Measurements from ENCODE around the gene RGMA.

Gene RGMA

DNA sequence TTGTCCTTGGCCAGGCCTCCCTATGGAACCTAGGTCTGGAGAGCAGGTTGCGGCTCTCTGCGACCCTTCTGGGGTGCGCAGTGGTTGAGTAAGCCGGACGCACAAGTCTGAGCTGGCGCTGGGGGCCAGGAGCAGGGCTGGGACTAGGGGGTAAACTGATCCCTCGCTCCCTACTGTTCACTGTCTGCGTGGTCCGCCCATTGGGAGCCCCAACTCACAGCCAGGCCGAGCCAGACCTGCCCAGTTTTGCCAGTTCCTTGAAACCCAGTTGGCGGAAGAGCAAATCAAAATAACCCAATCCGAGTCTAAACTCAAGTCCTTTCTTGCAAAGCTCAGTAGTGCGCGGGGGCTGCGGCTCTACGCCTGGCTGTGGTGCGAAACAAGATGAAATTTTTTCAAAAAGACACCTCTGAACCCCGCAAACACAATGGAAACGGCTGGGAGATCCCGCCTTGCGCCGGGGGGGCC lies 17.5 kb downstream of the RGMA start:
- DNase-seq (ENCODE audit: extremely low spot score) = no peak
- ChIA-PET POLR2A (no interaction called here), CTCF (interaction anchor here (1.0 to 1.3 kb wide), 2 partner anchors 12 to 16 kb away, joined by 3 to 4 read pairs; no protein-coding TSS in a partner anchor)
- TF ChIP-seq, protein P1, sequence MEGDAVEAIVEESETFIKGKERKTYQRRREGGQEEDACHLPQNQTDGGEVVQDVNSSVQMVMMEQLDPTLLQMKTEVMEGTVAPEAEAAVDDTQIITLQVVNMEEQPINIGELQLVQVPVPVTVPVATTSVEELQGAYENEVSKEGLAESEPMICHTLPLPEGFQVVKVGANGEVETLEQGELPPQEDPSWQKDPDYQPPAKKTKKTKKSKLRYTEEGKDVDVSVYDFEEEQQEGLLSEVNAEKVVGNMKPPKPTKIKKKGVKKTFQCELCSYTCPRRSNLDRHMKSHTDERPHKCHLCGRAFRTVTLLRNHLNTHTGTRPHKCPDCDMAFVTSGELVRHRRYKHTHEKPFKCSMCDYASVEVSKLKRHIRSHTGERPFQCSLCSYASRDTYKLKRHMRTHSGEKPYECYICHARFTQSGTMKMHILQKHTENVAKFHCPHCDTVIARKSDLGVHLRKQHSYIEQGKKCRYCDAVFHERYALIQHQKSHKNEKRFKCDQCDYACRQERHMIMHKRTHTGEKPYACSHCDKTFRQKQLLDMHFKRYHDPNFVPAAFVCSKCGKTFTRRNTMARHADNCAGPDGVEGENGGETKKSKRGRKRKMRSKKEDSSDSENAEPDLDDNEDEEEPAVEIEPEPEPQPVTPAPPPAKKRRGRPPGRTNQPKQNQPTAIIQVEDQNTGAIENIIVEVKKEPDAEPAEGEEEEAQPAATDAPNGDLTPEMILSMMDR (IDR thresholded peaks at IDR 0.05; ENCODE audit: control extremely low read depth, extremely low read depth, low read depth, missing control alignments) = no peak

DNA sequence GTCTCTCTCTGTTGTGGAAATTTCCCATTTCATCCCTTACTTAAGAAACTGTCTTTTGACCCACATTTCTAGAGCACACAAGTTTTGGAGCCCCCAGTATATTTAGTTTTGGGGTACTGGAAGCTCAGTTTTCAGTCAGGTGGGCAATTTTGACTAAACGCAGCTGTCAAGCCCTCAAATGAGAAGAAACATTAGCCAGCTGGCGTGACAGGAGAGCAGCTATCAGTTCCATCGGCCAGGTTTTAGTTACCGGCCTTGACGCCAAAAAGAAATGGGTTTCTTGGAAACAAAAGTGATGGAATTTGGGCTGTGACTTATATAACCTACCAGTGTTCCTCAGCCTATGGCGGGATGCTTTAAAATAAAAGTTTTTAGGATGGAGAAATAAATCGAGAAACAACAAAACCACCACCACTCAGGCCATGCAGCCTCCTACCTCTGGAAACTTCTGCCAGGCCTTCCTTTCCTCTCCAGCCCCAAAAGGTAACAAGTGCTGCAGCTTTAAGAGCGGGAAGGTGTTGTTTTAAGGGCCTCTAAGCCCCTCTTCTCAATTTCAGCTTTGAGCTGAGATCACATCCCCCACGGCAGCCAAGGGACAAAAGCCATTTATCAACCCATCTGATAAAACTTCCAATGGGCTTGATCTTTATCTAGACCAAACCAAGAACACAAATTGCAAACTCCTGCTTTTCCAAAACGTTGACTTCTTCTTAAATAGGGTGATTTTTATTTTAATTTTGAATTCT lies 18.3 kb downstream of the RGMA start:
- ChIA-PET CTCF (interaction anchor here (1.0 to 2.1 kb wide), 4 partner anchors 11 to 39 kb away, joined by 3 to 7 read pairs (median 5); no protein-coding TSS in a partner anchor), POLR2A (no interaction called here)
- TF ChIP-seq, protein P1 (IDR thresholded peaks at IDR 0.05; ENCODE audit: control extremely low read depth, extremely low read depth, low read depth, missing control alignments) = no peak
- DNase-seq (ENCODE audit: extremely low spot score) = no peak

DNA sequence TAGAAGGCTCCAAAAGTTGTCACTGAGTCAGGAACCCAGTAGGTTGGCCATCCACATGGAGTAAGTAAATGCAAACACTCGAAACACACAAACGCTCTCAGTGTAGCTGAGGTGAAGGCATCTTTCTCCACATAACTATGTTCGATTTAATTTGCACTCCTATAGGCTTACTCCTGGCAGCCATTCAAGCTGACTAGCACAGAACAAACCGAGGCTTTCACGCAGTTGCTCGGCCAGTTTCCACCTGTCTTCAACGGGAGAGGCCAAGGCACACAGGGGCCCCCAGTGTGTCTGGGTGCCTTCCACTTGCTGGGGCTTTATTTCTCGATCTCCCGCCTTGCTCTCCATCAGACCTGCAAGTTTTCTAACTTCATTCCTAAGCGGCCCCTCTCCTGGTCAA lies 18.9 kb downstream of the RGMA start:
- no peak for DNase-seq (ENCODE audit: extremely low spot score)
- CTCF ChIA-PET = interaction anchor here (1.3 to 2.1 kb wide), 5 partner anchors 9 to 39 kb away, joined by 3 to 7 read pairs (median 4); no protein-coding TSS in a partner anchor
- POLR2A ChIA-PET = no interaction called here
- TF ChIP-seq, protein P1 (IDR thresholded peaks at IDR 0.05; ENCODE audit: control extremely low read depth, extremely low read depth, low read depth, missing control alignments) = no peak

DNA sequence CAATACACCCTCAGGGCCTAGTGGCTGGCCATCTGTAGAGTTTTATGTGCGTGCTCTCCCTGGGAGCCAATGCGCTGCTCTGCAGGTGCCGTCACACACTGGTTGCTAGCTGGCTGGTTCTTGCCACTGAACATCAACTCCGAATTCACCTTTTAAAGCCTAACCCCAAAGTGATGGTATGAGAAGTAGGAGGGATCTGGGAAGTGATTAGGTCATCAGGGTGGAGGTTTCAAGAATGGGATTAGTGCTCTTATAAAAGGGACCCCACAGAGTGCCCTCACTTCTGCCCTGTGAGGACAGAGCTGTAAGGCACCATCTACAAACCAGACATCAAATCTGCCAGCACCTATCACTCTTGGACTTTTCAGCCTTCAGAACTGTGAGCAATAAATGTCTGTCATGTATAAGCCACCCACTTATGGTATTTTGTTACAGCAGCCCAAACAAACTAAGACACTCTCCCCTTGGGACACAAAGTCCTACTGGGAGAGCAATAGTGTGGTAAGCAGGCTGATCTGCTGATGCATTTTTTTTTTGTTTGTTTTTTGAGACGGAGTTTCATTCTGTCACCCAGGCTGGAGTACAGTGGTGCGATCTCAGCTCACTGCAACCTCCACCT lies 20.3 kb downstream of the RGMA start:
- ChIA-PET POLR2A (no interaction called here), CTCF (interaction anchor here (1.1 to 2.1 kb wide), 5 partner anchors 10 to 37 kb away, joined by 3 to 7 read pairs (median 5); no protein-coding TSS in a partner anchor)
- TF ChIP-seq, protein P1 (IDR thresholded peaks at IDR 0.05; ENCODE audit: control extremely low read depth, extremely low read depth, low read depth, missing control alignments) = no peak
- DNase-seq (ENCODE audit: extremely low spot score) = no peak

DNA sequence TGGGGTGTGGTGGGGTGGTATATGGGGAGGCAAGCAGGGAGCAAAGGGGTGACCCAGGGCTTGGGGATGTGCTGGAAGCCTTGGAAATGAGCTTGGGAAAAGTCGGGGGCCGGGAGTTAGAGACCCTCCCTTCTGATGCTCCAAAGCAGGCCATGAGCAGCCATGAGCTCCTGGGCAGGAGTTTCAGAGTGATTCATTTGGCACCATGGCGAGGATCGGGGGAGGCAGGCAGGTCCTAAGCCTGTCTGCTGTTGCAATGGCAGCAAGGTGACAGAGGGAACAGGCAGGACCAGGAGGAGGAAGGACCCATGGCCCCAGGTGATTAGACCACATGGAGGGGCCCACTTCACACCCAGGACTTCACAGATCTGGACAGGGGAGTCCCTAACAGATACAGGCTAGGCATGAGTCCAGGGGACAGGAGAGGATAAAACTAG lies 21.3 kb downstream of the RGMA start:
- POLR2A ChIA-PET = no interaction called here
- TF ChIP-seq, protein P1 (IDR thresholded peaks at IDR 0.05; ENCODE audit: control extremely low read depth, extremely low read depth, low read depth, missing control alignments) = no peak
- no peak for DNase-seq (ENCODE audit: extremely low spot score)
- CTCF ChIA-PET = interaction anchor here (1.1 kb wide), 1 partner anchor 20 kb away, joined by 5 read pairs; no protein-coding TSS in a partner anchor

DNA sequence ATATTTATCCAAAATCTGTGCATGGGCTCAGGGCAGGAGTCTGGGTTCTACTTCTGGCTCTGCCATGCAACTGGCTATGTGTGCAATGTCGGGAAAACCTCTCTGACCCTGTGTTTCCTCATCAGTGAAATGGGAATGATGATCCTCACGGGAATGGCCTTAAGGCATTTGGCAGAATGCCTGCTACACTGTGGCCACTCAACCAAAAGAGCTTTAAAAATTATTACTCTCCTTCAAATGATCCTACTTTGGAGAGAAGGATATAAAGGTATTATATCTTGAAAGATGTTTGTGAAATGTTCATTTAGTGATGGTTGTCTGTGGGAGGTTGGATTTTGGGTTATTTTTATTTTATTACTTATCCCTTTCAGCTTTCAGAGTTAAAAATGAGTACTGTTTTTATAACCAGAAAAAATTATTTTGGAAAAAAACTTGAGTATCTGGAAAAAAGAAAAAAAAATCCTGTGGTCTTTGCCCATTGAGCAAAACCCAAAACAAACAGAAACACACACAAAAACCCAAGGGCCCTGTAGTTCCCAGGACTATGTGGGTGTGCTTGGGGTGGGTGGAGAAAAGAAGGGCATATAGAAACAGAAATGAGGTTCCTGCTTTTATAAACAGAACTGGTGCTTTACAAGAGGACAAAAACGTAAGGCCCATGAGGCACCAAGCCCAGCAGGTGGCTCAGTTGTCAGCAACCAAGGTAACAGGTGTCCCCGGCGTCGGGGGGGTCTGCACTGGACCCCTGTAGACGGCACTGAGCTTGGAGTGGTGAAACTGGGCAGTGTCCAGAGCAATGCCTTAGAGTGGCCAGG lies 22.0 kb downstream of the RGMA start:
- no peak for DNase-seq (ENCODE audit: extremely low spot score)
- ChIA-PET CTCF (interaction anchor here (0.9 kb wide), 1 partner anchor 20 kb away, joined by 3 read pairs; no protein-coding TSS in a partner anchor), POLR2A (no interaction called here)
- TF ChIP-seq, protein P1 (IDR thresholded peaks at IDR 0.05; ENCODE audit: control extremely low read depth, extremely low read depth, low read depth, missing control alignments) = no peak

Data from GM10248 (cell line).